MM.1S (cell line): ENCODE results near the gene SLC40A1.
"Not testable (repeated sequence)": the region's sequence is repeated elsewhere in the genome, so short reads cannot be mapped to it uniquely, and the experiment has no call there.

Experiments
- DNase-seq: peaks from one replicate; pipeline ENCODE4 v3.0.0-alpha.2; 2015
- H2AFZ ChIP-seq: fragments of 300-600 bp; sonication (generic); 2 replicates; pipeline ENCODE4 v1.6.0; 2016; ENCODE audit warnings: antibody characterized with exemption, low read length
- H3F3A ChIP-seq: fragments of 300-600 bp; sonication (generic); 2 replicates; pipeline ENCODE4 v1.6.1; 2016; ENCODE audit warnings: mild to moderate bottlenecking, antibody characterized with exemption, low read length, moderate library complexity, mixed read lengths; ENCODE audit not compliant: insufficient read depth
- H3K27ac ChIP-seq: fragments of 300-600 bp; sonication (generic); 2 replicates; pipeline ENCODE4 v1.5.1; 2016; ENCODE audit warnings: mild to moderate bottlenecking, low read length
- H3K27me3 ChIP-seq: fragments of 300-600 bp; sonication (generic); replicated peaks from 2 replicates; pipeline ENCODE4 v1.6.0; 2016; ENCODE audit warnings: low read length; ENCODE audit not compliant: insufficient read depth
- H3K36me3 ChIP-seq: fragments of 300-600 bp; sonication (generic); replicated peaks from 2 replicates; pipeline ENCODE4 v1.6.1; 2016; ENCODE audit warnings: mild to moderate bottlenecking, low read length, mixed read lengths; ENCODE audit not compliant: insufficient read depth
- H3K4me1 ChIP-seq: fragments of 300-600 bp; sonication (generic); 2 replicates; pipeline ENCODE4 v1.6.1; 2016; ENCODE audit warnings: low read length, mixed read lengths
- H3K4me2 ChIP-seq: fragments of 300-600 bp; sonication (generic); 2 replicates; pipeline ENCODE4 v1.6.0; 2016; ENCODE audit warnings: low read depth, low read length
- H3K4me3 ChIP-seq: fragments of 300-600 bp; sonication (generic); 2 replicates; pipeline ENCODE4 v1.5.1; 2016; ENCODE audit warnings: low read length, mixed read lengths
- H3K79me2 ChIP-seq: fragments of 300-600 bp; sonication (generic); 2 replicates; pipeline ENCODE4 v1.6.1; 2016; ENCODE audit warnings: mixed run types, low read length, mixed read lengths
- H3K9ac ChIP-seq: fragments of 300-600 bp; sonication (generic); 2 replicates; pipeline ENCODE4 v1.6.1; 2016; ENCODE audit warnings: low read length, mixed read lengths
- H3K9me2 ChIP-seq: fragments of 300-600 bp; sonication (generic); replicated peaks from 2 replicates; pipeline ENCODE4 v1.6.1; 2016; ENCODE audit warnings: mild to moderate bottlenecking, low read length, mixed read lengths; ENCODE audit not compliant: insufficient read depth
- H3K9me3 ChIP-seq: fragments of 300-600 bp; sonication (generic); replicated peaks from 2 replicates; pipeline ENCODE4 v1.6.1; 2016; ENCODE audit warnings: mild to moderate bottlenecking, low read length, mixed read lengths; ENCODE audit not compliant: insufficient read depth
- H4K20me1 ChIP-seq: fragments of 300-600 bp; sonication (generic); 2 replicates; pipeline ENCODE4 v1.6.1; 2016; ENCODE audit warnings: mild to moderate bottlenecking, low read length, moderate library complexity, mixed read lengths; ENCODE audit not compliant: insufficient read depth
- EZH2 ChIP-seq: fragments of 300-600 bp; sonication (generic); optimal IDR thresholded peaks from 2 replicates; pipeline ENCODE3; 2017; ENCODE audit warnings: low read depth, mild to moderate bottlenecking, antibody characterized with exemption, low read length, mixed read lengths
- EZH2phosphoT487 ChIP-seq: fragments of 300-600 bp; sonication (generic); IDR thresholded peaks from 2 replicates; pipeline ENCODE4 v1.6.1; 2018; ENCODE audit warnings: antibody characterized with exemption, low read length
- TF ChIP-seq, protein P1 (sequence below): fragments of 300-600 bp; sonication (generic); IDR thresholded peaks from 2 replicates; pipeline ENCODE4 v1.5.1; 2016; ENCODE audit warnings: antibody characterized with exemption, low read length, mixed read lengths

SLC40A1 gene

DNA sequence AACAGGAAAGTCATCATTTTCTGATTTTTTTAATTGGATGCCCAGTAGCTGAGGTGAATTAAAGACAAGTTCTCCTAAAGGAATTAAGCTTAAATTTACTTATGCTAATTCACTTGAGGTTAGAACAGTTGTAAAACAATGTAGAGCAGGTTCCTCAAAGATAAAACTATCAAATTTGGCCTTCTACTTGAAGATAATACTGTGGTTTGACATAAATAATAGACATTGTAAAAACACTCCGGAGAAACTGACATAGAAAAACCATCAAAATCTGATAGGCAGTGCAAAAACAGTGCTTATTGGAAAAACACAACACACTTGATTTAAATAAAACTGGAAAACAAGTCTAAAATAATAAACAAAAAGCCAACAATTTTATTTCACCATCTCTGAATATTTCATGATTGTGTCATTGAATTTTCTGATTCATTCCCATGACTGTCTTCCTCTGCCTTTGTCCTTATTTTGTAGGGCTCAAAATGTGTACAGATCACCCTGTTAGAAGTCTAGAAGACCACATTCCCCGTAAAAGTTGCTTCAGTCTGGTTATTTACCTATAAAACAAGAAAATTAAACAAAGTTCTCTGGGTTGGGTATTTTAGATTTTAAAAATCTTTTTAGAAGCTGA is 28.3 kb upstream of the SLC40A1 start:
- H3K9me3 ChIP-seq = no peaks in the 10 kb centered on the region
- H4K20me1 ChIP-seq = no peaks in the 10 kb centered on the region
- H3F3A ChIP-seq = 0 out of 2 replicates have a peak, but pooled peaks cover 3% of the 10 kb centered on the region
- H2AFZ ChIP-seq = no peak overlapping the region
- TF ChIP-seq EZH2phosphoT487 (no peak), EZH2 (no peak)
- TF ChIP-seq, protein P1, sequence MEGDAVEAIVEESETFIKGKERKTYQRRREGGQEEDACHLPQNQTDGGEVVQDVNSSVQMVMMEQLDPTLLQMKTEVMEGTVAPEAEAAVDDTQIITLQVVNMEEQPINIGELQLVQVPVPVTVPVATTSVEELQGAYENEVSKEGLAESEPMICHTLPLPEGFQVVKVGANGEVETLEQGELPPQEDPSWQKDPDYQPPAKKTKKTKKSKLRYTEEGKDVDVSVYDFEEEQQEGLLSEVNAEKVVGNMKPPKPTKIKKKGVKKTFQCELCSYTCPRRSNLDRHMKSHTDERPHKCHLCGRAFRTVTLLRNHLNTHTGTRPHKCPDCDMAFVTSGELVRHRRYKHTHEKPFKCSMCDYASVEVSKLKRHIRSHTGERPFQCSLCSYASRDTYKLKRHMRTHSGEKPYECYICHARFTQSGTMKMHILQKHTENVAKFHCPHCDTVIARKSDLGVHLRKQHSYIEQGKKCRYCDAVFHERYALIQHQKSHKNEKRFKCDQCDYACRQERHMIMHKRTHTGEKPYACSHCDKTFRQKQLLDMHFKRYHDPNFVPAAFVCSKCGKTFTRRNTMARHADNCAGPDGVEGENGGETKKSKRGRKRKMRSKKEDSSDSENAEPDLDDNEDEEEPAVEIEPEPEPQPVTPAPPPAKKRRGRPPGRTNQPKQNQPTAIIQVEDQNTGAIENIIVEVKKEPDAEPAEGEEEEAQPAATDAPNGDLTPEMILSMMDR = no peak
- no peaks in the 10 kb centered on the region for H3K9me2 ChIP-seq
- H3K79me2 ChIP-seq = no peaks in the 10 kb centered on the region
- H3K36me3 ChIP-seq = no peaks in the 10 kb centered on the region
- H3K4me1 ChIP-seq = peaks cover 16% of the 10 kb centered on the region
- H3K9ac ChIP-seq = no peak overlapping the region
- DNase-seq = no peak
- H3K27ac ChIP-seq = no peak overlapping the region
- H3K4me2 ChIP-seq = no peak overlapping the region
- no peak overlapping the region for H3K4me3 ChIP-seq
- H3K27me3 ChIP-seq = no peaks in the 10 kb centered on the region

DNA sequence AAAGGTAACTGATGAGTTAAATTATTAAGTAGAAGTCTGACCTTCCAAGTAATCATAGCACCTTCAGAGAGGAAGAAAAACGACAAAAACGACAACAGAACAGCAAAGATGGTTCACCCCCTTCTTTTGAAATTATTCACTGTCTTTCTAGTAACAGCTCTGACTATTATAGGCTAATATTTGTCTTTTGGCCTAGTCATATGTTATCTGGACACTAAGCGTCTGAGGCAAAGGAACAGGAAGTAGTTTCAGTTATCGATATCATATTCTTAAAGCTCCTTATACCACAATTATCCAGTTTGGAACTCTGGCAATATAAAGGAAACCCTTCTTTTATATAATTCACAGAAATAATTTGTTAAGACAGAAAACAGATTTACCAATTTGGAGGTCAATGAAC is 27.6 kb upstream of the SLC40A1 start:
- peaks cover 10% of the 10 kb centered on the region for H3K4me1 ChIP-seq
- no peak overlapping the region for H2AFZ ChIP-seq
- no peaks in the 10 kb centered on the region for H3K79me2 ChIP-seq
- H3K27ac ChIP-seq = no peak overlapping the region
- no peaks in the 10 kb centered on the region for H3K27me3 ChIP-seq
- no peaks in the 10 kb centered on the region for H3K36me3 ChIP-seq
- no peaks in the 10 kb centered on the region for H3K9me2 ChIP-seq
- H3F3A ChIP-seq = no peaks in the 10 kb centered on the region
- no peaks in the 10 kb centered on the region for H3K9me3 ChIP-seq
- H3K9ac ChIP-seq = no peak overlapping the region
- H3K4me2 ChIP-seq = no peak overlapping the region
- H4K20me1 ChIP-seq = no peaks in the 10 kb centered on the region
- TF ChIP-seq EZH2 = no peak
- TF ChIP-seq, protein P1 = no peak
- TF ChIP-seq EZH2phosphoT487 = no peak
- no peak overlapping the region for H3K4me3 ChIP-seq
- no peak for DNase-seq

DNA sequence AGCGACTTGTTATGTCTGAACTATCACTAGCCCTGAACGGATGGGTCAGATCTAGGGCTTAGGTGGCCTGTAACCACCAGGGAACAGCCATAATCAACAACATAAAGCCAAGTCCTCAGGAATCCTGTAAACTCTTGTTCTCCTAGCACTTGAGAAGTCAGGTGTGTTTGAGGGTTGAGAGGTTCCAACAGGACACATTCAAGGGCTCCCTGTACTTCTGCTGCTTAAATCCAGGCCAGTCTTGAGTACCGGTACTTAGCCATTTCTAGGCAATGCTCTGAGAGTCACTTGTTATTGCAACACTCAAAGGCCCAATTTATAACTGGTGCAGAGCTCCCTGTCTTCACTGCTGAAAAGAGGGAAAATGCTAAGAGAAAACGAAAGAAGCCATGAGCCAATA is 21.6 kb upstream of the SLC40A1 start:
- H3K27ac ChIP-seq = no peak overlapping the region
- H3K27me3 ChIP-seq = no peaks in the 10 kb centered on the region
- no peaks in the 10 kb centered on the region for H4K20me1 ChIP-seq
- no peaks in the 10 kb centered on the region for H3K36me3 ChIP-seq
- H3K9ac ChIP-seq = no peak overlapping the region
- TF ChIP-seq EZH2 = no peak
- no peak overlapping the region for H2AFZ ChIP-seq
- no peak overlapping the region for H3K4me3 ChIP-seq
- no peaks in the 10 kb centered on the region for H3K9me2 ChIP-seq
- H3K9me3 ChIP-seq = no peaks in the 10 kb centered on the region
- DNase-seq = no peak
- no peak overlapping the region for H3K4me2 ChIP-seq
- no peaks in the 10 kb centered on the region for H3F3A ChIP-seq
- H3K4me1 ChIP-seq = no peaks in the 10 kb centered on the region
- H3K79me2 ChIP-seq = no peaks in the 10 kb centered on the region

DNA sequence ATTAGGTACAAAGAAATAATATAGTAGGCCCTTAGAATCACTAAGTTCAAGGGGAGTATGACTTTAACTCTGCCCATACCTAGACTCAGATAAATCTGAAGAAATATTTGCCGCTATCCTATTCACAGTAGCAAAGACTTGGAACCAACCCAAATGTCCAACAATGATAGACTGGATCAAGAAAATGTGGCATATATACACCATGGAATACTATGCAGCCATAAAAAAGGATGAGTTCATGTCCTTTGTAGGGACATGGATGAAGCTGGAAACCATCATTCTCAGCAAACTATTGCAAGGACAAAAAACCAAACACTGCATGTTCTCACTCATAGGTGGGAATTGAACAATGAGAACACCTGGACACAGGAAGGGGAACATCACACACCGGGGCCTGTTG is 21.1 kb upstream of the SLC40A1 start:
- H3K4me2 ChIP-seq, H3K9ac ChIP-seq, H3K9me2 ChIP-seq, H4K20me1 ChIP-seq, H3K27ac ChIP-seq, H3K4me1 ChIP-seq, H2AFZ ChIP-seq, DNase-seq, H3K79me2 ChIP-seq, H3K27me3 ChIP-seq, H3K36me3 ChIP-seq, H3F3A ChIP-seq, H3K9me3 ChIP-seq, H3K4me3 ChIP-seq: not testable (repeated sequence)
